Vagina (tissue), 2 donors: ENCODE results near the gene SAPCD1. TPM values are rescaled to one million over a fixed set of nuclear protein-coding genes. Genes with fewer than 3 reads are reported as not detected.

Experiments
- DNase-seq, 2 donors: peaks; one replicate each; pipeline ENCODE4 v3.0.0-alpha.2; 2017; ENCODE audit errors: extremely low spot score in 2 of 2
- H3K27ac ChIP-seq: fragments of 200-600 bp; sonication (generic); one replicate; pipeline ENCODE4 v1.5.1; 2019
- H3K27me3 ChIP-seq: fragments of 200-600 bp; sonication (generic); one replicate; pipeline ENCODE4 v1.5.1; 2019
- H3K36me3 ChIP-seq, 2 donors: fragments of 200-600 bp; sonication (generic); one replicate each; pipeline ENCODE4 v1.5.1; 2017 to 2019
- H3K4me1 ChIP-seq: fragments of 200-600 bp; sonication (generic); one replicate; pipeline ENCODE4 v1.5.1; 2019
- H3K4me3 ChIP-seq, 2 donors: fragments of 200-600 bp; sonication (generic); 1 replicate in 1 of 2; 2 replicates in 1 of 2; pipeline ENCODE4 v1.5.1; 2016 to 2019
- H3K9me3 ChIP-seq: fragments of 200-600 bp; sonication (generic); one replicate; pipeline ENCODE4 v1.5.1; 2019
- POLR2A ChIP-seq, 2 donors: fragments of 450-650 bp; IDR thresholded peaks; one replicate each; pipeline ENCODE4 v1.6.1; 2017; ENCODE audit warnings: antibody characterized with exemption in 2 of 2, mild to moderate bottlenecking in 2 of 2, moderate library complexity in 2 of 2
- POLR2AphosphoS5 ChIP-seq, 2 donors: sonication (generic); formaldehyde crosslinking; IDR thresholded peaks; one replicate each; pipeline ENCODE4 v1.9.0; 2017; ENCODE audit warnings: antibody characterized with exemption in 2 of 2, mild to moderate bottlenecking in 2 of 2, low read depth in 1 of 2; ENCODE audit not compliant: insufficient read depth in 1 of 2
- intact Hi-C: fragments of 100-400 bp; cut with DNase I; formaldehyde crosslinking; loops from one replicate; pipeline ENCODE4 v1.15.1; 2023
- total RNA-seq: library from RNA; depleted of rRNA; stranded (reverse); fragments of >200 nt; gene quantifications from one replicate; pipeline ENCODE4 v1.2.3, GENCODE V29; 2016
- TF ChIP-seq, protein P1 (sequence below), 3 experiments: fragments of 450-650 bp in 2 of 3; fragments of 200-600 bp in 1 of 3; sonication (generic) in 1 of 3; IDR thresholded peaks; one replicate each; pipeline ENCODE4 v1.5.1; 2017 to 2019; ENCODE audit warnings: antibody characterized with exemption in 3 of 3, mild to moderate bottlenecking in 2 of 3, moderate library complexity in 2 of 3

SAPCD1 gene
- total RNA-seq, 1 donor from 2014 or later = not detected

DNA sequence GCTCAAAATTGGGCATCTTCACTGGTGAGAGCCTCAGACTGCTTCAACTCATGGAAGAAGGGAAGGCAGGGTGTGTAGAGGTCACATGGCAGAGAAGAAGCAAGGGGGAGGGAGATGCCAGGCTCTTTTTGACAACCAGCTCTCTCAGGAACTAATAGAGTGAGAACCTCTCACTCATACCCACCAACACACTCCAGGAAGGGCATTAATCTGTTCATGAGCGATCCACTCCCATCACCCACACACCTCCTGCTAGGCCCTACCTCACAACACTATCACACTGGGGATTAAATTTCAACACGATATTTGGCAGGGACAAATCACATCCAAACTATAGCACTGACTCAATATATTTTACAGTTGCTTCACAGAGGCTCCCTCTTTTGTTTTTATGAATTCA is 20.6 kb upstream of the SAPCD1 start:
- H3K36me3 ChIP-seq = no peaks in the 10 kb centered on the region
- DNase-seq = no peak
- intact Hi-C loops = no loop called here
- H3K9me3 ChIP-seq = no peaks in the 10 kb centered on the region
- peaks cover 36% of the 10 kb centered on the region for H3K4me1 ChIP-seq
- H3K4me3 ChIP-seq = no peak overlapping the region
- no peak overlapping the region for H3K27ac ChIP-seq
- H3K27me3 ChIP-seq = no peaks in the 10 kb centered on the region
- TF ChIP-seq, protein P1, sequence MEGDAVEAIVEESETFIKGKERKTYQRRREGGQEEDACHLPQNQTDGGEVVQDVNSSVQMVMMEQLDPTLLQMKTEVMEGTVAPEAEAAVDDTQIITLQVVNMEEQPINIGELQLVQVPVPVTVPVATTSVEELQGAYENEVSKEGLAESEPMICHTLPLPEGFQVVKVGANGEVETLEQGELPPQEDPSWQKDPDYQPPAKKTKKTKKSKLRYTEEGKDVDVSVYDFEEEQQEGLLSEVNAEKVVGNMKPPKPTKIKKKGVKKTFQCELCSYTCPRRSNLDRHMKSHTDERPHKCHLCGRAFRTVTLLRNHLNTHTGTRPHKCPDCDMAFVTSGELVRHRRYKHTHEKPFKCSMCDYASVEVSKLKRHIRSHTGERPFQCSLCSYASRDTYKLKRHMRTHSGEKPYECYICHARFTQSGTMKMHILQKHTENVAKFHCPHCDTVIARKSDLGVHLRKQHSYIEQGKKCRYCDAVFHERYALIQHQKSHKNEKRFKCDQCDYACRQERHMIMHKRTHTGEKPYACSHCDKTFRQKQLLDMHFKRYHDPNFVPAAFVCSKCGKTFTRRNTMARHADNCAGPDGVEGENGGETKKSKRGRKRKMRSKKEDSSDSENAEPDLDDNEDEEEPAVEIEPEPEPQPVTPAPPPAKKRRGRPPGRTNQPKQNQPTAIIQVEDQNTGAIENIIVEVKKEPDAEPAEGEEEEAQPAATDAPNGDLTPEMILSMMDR (IDR thresholded peaks at IDR 0.05) = no peak
- TF ChIP-seq POLR2A (IDR thresholded peaks at IDR 0.05) (no peak), POLR2AphosphoS5 (IDR thresholded peaks at IDR 0.05; ENCODE audit: insufficient read depth in 1 of 2, low read depth in 1 of 2) (no peak)

DNA sequence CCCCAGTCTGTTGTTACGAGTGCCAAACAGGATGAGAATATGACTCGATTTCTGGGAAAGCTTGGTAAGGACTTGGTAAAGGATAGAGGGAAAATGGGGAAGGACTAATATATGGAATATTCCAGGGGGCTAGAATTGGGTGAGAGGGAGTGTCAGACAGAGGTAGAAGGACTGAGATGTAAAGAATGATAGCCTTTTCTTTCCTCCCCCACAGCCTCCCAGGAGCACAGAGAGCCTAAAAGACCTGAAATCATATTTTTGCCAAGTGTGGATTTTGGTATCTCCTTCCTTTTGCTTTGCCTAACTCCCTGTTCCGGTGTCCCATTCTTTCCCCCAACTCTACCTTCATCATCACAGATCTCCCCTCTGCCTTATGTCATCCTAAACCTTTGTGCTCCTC is 19.6 kb upstream of the SAPCD1 start:
- intact Hi-C loops = no loop called here

DNA sequence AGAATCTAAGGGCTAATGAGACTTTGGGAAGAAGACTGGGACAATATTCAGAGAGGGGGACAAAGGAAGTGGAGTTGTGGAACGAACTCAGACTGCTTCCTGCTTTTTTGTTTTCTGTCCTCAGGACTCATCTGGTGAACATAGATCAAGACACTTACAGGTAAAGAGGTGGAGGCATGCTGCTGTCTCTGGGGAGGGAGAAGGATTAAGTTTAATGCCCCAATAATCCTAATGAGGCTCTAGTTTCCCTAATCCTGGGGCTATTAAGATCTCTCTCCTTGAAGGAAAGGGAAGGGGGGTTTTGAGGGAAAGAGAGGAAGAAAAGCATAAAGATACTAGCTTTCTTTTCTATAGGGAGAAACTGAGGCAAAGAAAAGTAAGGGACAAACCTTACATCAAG is 18.0 kb upstream of the SAPCD1 start:
- H3K27me3 ChIP-seq = no peaks in the 10 kb centered on the region
- no peak overlapping the region for H3K27ac ChIP-seq
- H3K36me3 ChIP-seq = no peaks in the 10 kb centered on the region
- no peaks in the 10 kb centered on the region for H3K9me3 ChIP-seq
- intact Hi-C loops = no loop called here
- peaks cover 10% of the 10 kb centered on the region for H3K4me1 ChIP-seq
- no peak for DNase-seq
- no peak overlapping the region for H3K4me3 ChIP-seq
- TF ChIP-seq POLR2AphosphoS5 (IDR thresholded peaks at IDR 0.05; ENCODE audit: insufficient read depth in 1 of 2, low read depth in 1 of 2) (no peak), POLR2A (IDR thresholded peaks at IDR 0.05) (no peak)
- TF ChIP-seq, protein P1 (IDR thresholded peaks at IDR 0.05) = no peak

More for the DNA sequence above, 19.6 kb upstream of the SAPCD1 start:
- Histone ChIP-seq H3K36me3 (no peaks in the 10 kb centered on the region), H3K27me3 (no peaks in the 10 kb centered on the region), H3K9me3 (no peaks in the 10 kb centered on the region), H3K4me3 (no peak overlapping the region), H3K4me1 (peaks cover 25% of the 10 kb centered on the region), H3K27ac (no peak overlapping the region)
- TF ChIP-seq POLR2A (IDR thresholded peaks at IDR 0.05) (no peak), POLR2AphosphoS5 (IDR thresholded peaks at IDR 0.05; ENCODE audit: insufficient read depth in 1 of 2, low read depth in 1 of 2) (no peak)
- TF ChIP-seq, protein P1 (IDR thresholded peaks at IDR 0.05) = no peak
- DNase-seq = no peak

DNA sequence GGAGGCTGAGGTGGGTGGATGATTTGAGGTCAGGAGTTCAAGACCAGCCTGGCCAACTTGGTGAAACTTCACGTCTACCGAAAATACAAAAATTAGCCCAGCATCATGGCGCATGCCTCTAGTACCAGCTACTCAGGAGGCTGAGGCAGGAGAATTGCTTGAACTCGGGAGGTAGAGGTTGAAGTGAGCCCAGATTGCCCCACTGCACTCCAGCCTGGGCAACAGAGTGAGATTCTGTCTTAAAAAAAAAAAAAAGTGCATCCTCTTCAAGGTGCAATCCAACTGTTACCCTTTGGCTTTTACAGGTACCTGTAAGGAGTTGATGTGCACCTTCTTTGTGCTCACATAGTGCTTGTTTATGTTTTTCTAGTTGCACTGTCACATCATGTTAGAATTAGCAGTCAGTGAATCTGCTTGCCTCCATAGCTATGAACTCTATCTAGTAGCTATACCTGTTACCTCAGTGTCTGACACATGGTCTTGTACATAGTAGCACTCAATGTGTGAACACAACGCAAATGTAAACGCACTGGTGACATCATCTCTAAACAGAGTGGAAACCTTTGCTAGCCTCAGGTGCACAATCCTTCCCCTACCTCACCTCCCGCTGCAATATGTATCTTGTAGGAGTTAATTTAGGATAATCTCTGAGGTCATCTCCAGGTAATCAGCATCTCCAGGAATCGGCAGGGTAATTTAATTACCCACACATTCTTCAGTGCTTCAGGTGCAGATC is 13.0 kb upstream of the SAPCD1 start:
- Histone ChIP-seq H3K4me1 (no peaks in the 10 kb centered on the region), H3K4me3 (no peak overlapping the region), H3K9me3 (no peaks in the 10 kb centered on the region), H3K27me3 (no peaks in the 10 kb centered on the region), H3K36me3 (no peaks in the 10 kb centered on the region), H3K27ac (no peak overlapping the region)
- intact Hi-C loops = no loop called here
- no peak for DNase-seq
- TF ChIP-seq POLR2AphosphoS5 (IDR thresholded peaks at IDR 0.05; ENCODE audit: insufficient read depth in 1 of 2, low read depth in 1 of 2) (no peak), POLR2A (IDR thresholded peaks at IDR 0.05) (no peak)
- TF ChIP-seq, protein P1 (IDR thresholded peaks at IDR 0.05) = no peak

DNA sequence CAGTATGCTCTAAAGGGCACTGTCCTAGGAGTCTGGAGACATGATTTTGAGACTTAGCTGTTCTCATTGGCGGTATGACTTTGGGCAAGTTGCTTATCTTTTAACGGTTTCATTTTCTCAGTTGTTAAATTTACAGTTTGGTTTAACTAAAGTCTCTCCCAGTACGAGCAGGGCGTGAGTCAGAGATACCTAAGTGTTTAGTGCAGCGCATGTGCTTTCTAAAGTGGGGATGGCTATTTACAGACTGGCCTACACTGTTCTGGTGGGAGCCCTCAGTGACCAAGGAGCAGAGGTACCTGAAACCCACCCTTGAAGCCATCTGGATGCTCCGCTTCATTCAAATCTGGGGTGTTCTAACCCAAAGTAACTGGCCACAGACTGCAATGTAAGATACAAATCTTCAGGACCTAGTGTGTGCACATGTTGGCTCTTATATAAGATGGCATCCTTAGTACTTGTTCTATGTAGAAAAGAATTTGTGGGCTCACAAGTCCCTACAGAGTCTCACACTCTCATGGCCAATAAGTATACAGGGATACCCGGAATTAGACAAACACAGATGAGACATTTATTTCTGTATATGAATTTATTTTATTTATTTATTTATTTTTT is 11.9 kb upstream of the SAPCD1 start:
- Histone ChIP-seq H3K36me3 (no peaks in the 10 kb centered on the region), H3K27me3 (no peaks in the 10 kb centered on the region), H3K4me1 (no peaks in the 10 kb centered on the region), H3K27ac (no peak overlapping the region), H3K4me3 (no peak overlapping the region), H3K9me3 (no peaks in the 10 kb centered on the region)
- TF ChIP-seq POLR2AphosphoS5 (IDR thresholded peaks at IDR 0.05; ENCODE audit: insufficient read depth in 1 of 2, low read depth in 1 of 2) = no peak
- TF ChIP-seq, protein P1 (IDR thresholded peaks at IDR 0.05) = no peak
- TF ChIP-seq POLR2A (IDR thresholded peaks at IDR 0.05) = no peak
- DNase-seq = no peak
- intact Hi-C loops = no loop called here
